GM20000 (cell line): ENCODE measurements around the gene MET.

ENCODE experiments used
- DNase-seq: peaks from one replicate; pipeline ENCODE4 v3.0.0; 2012; ENCODE audit warnings: low spot score
- CTCF ChIP-seq: IDR thresholded peaks from 2 replicates; pipeline ENCODE4 v1.5.1; 2012; ENCODE audit warnings: mild to moderate bottlenecking, control low read depth; ENCODE audit errors: extremely low read depth, missing control alignments

The MET gene

GRCh38 chr7:116730097-116731022 is 58.4 kb downstream of the MET start:
- DNase-seq, result no peak
- TF ChIP-seq CTCF, result no peak

GRCh38 chr7:116731023-116731395 is 59.0 kb downstream of the MET start:
- TF ChIP-seq CTCF, result no peak
- DNase-seq, result no peak

- DNase-seq, result no peak
Observed at GRCh38 chr7:116731445-116732335, 59.7 kb downstream of the MET start.

GRCh38 chr7:116732788-116733694 is 61.0 kb downstream of the MET start:
- no peak for TF ChIP-seq CTCF
- no peak for DNase-seq

More at GRCh38 chr7:116731445-116732335, 59.7 kb downstream of the MET start:
- no peak for TF ChIP-seq CTCF

- no peak for DNase-seq
- no peak for TF ChIP-seq CTCF
Observed at GRCh38 chr7:116733924-116734580, 62.1 kb downstream of the MET start.

GRCh38 chr7:116734710-116735109 is 62.7 kb downstream of the MET start:
- no peak for TF ChIP-seq CTCF
- DNase-seq, result no peak
